Immature natural killer cell (primary cell): Measurements from ENCODE around the gene RPA1. TPM values are rescaled to one million over a fixed set of nuclear protein-coding genes. Genes with fewer than 3 reads are reported as not detected.

Experiments used
- DNase-seq, 3 donors: peaks; one replicate each; pipeline ENCODE4 v3.0.0; 2022; ENCODE audit warnings: mixed read lengths in 1 of 3
- H3K27ac Mint-ChIP-seq, 6 donors: one replicate each; pipeline ENCODE4 v1.8.0; 2020; ENCODE audit warnings: mixed read lengths in 6 of 6, mild to moderate bottlenecking in 5 of 6, inconsistent platforms in 4 of 6, moderate library complexity in 3 of 6
- H3K27me3 Mint-ChIP-seq, 3 donors: one replicate each; pipeline ENCODE4 v1.8.0; 2020 to 2021; ENCODE audit warnings: low read depth in 3 of 3, mild to moderate bottlenecking in 3 of 3, mixed read lengths in 3 of 3, moderate library complexity in 3 of 3, inconsistent platforms in 1 of 3
- H3K36me3 Mint-ChIP-seq, 3 donors: one replicate each; pipeline ENCODE4 v1.8.0; 2020; ENCODE audit warnings: mixed read lengths in 3 of 3, inconsistent platforms in 2 of 3, mild to moderate bottlenecking in 2 of 3
- H3K4me1 Mint-ChIP-seq, 2 donors: one replicate each; pipeline ENCODE4 v1.8.0; 2020; ENCODE audit warnings: inconsistent platforms in 2 of 2, mild to moderate bottlenecking in 2 of 2, mixed read lengths in 2 of 2, moderate library complexity in 1 of 2
- H3K4me3 Mint-ChIP-seq, 5 donors: one replicate each; pipeline ENCODE4 v1.8.0; 2020; ENCODE audit warnings: mild to moderate bottlenecking in 5 of 5, mixed read lengths in 5 of 5, inconsistent platforms in 3 of 5, moderate library complexity in 3 of 5
- H3K9me3 Mint-ChIP-seq, 6 donors: one replicate each; pipeline ENCODE4 v1.8.0; 2020; ENCODE audit warnings: mild to moderate bottlenecking in 6 of 6, mixed read lengths in 6 of 6, inconsistent platforms in 4 of 6, moderate library complexity in 3 of 6
- polyA plus RNA-seq, 3 donors: library from polyadenylated mRNA; unstranded; fragments of 300-500 nt; fragmentation: Illumina TruSeq; gene quantifications; one replicate each; pipeline ENCODE4 v1.2.3, GENCODE V29; 2021

Gene RPA1
- polyA plus RNA-seq, 3 donors from 2014 or later, result 82.6 to 102 (median 89.4) TPM

DNA sequence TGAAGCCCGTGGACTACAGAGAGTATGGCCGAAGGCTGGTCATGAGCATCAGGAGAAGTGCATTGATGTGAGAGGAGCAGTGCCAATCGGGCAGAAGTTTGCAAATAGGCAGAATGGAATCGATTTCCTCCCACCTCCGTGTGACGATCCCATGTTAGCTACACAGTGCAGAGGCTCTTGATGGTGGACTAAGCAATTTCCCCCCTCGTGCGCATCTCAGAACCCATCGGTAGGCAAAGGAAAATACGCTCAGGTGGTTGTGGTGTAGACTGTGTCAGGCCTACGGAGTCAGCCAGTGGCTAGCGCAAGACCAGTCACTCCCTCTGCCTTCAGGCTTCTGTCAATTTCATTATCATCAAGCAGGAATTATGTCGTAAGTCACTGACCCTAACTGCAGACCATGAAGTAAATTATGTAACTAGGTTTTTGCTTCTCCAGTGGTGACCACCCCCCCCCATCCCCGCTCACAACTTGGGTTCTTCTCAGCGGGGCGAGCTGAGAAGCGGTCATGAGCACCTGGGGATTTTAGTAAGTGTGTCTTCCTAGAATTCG is 67.4 kb downstream of the RPA1 start:
- DNase-seq, result no peak
- Mint-ChIP-seq H3K4me1 (peaks cover 6 to 8% of the 10 kb centered on the region in 2 donors), H3K27ac (peak overlapping the region in 1 of 6 donors; percentile 35), H3K27me3 (peaks cover 0 to 2% (median 0%) of the 10 kb centered on the region in 3 donors), H3K4me3 (no peak overlapping the region), H3K9me3 (no peaks in the 10 kb centered on the region), H3K36me3 (peaks cover 25 to 57% (median 56%) of the 10 kb centered on the region in 3 donors)

DNA sequence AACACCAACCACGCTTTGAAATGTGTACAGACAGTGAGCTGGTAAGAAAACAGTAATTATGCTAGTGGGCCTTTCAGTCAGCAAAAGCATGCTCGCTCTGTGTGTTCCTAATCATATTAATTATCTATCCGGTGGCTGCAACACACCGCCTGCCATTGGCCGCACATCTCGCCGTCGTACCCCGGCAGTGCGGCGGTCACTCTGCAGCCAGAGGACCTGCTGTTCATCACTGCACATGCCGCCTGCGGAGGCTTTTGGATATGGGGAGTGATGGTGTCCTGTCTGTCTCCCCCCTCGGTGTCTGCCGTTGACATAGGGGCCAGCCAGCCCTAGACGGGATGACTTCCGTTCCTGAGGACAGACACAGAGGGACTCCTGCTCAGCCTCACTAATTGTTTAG is 68.5 kb downstream of the RPA1 start:
- no peaks in the 10 kb centered on the region for H3K9me3 Mint-ChIP-seq
- no peak for DNase-seq
- H3K4me1 Mint-ChIP-seq, result peaks cover 0 to 3% of the 10 kb centered on the region in 2 donors
- H3K27ac Mint-ChIP-seq, result peak overlapping the region in 1 of 6 donors; percentile 23
- no peak overlapping the region for H3K4me3 Mint-ChIP-seq
- H3K36me3 Mint-ChIP-seq, result peaks cover 18 to 47% (median 44%) of the 10 kb centered on the region in 3 donors
- H3K27me3 Mint-ChIP-seq, result peaks cover 0 to 2% (median 0%) of the 10 kb centered on the region in 3 donors

DNA sequence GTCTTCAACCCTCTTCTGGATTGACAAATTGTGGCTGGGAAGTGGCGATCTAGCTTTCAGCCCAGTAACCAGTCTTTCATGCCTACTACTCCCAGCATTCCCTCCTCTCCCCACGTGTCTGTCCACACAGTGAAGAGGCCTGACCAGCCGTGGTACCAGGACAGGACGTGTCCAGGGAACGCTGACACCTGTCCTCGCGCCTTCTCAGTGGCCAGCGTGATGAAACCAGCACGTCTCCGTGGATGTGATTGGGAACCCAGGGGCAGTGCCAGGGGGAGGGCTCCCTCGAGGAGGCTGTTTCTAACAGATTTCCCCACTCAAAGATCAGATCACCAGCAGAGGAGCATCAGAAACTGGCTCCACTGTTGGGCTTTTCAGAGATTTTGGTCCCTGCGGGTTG is 69.1 kb downstream of the RPA1 start:
- Mint-ChIP-seq H3K4me1 (peaks cover 0 to 3% of the 10 kb centered on the region in 2 donors), H3K27ac (no peak overlapping the region), H3K4me3 (no peak overlapping the region), H3K27me3 (peaks cover 0 to 2% (median 0%) of the 10 kb centered on the region in 3 donors), H3K9me3 (no peaks in the 10 kb centered on the region), H3K36me3 (peaks cover 18 to 46% (median 42%) of the 10 kb centered on the region in 3 donors)
- DNase-seq, result no peak

DNA sequence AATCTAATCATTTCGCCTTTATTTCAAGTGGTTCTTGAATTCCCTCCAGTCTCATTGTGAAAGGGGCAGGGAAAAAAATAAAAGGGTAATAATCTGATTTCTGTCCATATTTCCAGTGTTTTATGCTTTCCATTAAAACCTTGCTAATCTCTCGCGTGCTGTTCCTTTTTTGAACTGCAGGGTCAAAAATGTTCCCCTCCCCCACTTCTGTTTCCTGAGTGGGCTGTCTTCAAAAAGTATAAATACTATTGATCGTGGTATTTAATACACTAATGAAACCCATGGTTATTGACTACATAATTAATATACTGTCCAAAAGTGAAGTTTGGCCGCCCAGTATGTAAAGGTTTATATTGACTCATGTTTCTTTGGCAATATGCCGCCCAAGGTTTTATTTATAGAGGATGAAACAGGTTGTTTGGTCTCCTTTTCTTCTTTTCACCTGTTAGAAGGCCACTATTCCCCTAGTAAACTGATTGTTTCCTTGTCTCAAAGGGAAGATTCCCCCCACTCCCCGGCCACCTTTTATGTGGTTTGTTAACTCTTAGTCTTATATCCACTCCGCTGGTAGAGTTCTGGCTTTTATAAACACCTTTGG is 69.7 kb downstream of the RPA1 start:
- peaks cover 0 to 3% of the 10 kb centered on the region in 2 donors for H3K4me1 Mint-ChIP-seq
- H3K4me3 Mint-ChIP-seq, result no peak overlapping the region
- peak overlapping the region in 1 of 6 donors; percentile 25 for H3K27ac Mint-ChIP-seq
- peaks cover 18 to 40% (median 36%) of the 10 kb centered on the region in 3 donors for H3K36me3 Mint-ChIP-seq
- no peaks in the 10 kb centered on the region for H3K9me3 Mint-ChIP-seq
- peaks cover 0 to 2% (median 0%) of the 10 kb centered on the region in 3 donors for H3K27me3 Mint-ChIP-seq
- DNase-seq, result no peak

DNA sequence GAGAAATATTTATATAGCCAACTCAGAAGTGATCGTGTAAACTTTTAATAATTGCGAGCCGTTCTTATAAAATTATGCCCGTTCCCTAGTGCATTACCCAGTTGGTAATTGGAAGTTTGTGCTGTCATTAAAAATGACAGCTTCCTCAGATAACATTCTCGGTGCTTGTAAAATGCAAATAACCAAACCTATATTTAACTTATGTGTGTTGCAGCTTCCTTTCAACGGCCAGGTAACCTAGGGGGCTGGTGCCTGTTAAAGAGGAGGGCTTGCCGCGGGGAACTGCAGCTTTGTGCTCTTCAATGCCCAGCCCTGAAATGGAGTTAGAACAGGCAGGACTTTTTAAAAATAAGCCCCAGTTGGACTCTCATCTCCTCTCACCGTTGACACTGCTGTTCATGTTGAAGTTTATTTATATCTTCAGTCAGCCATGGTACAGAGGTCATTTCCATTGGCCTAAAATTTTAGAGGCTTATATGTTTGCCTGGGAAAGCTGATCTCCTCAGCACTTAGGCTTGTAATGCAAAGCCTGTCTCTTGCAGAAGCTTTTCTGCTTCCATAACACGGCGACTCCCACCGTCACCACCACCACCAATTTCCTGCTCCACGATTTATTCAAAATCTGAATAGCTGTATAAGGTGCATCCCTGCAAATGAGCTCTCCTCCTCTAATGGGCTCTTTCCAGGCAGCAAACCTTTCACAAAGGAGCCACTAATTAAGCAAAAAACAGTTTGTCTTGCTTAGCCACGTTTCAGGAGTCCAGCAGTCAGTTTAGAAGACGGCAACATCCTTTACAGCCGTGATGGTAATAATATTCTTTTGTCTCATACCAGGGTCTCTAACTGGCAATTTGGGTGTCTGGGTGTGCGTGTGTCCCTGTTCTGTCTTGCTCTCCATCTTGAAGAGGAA is 74.7 kb downstream of the RPA1 start:
- Mint-ChIP-seq H3K27ac (no peak overlapping the region), H3K9me3 (no peaks in the 10 kb centered on the region), H3K4me3 (no peak overlapping the region), H3K36me3 (peaks cover 0 to 8% (median 4%) of the 10 kb centered on the region in 3 donors), H3K4me1 (peaks cover 4 to 7% of the 10 kb centered on the region in 2 donors), H3K27me3 (peaks cover 7 to 27% (median 18%) of the 10 kb centered on the region in 3 donors)
- no peak for DNase-seq

DNA sequence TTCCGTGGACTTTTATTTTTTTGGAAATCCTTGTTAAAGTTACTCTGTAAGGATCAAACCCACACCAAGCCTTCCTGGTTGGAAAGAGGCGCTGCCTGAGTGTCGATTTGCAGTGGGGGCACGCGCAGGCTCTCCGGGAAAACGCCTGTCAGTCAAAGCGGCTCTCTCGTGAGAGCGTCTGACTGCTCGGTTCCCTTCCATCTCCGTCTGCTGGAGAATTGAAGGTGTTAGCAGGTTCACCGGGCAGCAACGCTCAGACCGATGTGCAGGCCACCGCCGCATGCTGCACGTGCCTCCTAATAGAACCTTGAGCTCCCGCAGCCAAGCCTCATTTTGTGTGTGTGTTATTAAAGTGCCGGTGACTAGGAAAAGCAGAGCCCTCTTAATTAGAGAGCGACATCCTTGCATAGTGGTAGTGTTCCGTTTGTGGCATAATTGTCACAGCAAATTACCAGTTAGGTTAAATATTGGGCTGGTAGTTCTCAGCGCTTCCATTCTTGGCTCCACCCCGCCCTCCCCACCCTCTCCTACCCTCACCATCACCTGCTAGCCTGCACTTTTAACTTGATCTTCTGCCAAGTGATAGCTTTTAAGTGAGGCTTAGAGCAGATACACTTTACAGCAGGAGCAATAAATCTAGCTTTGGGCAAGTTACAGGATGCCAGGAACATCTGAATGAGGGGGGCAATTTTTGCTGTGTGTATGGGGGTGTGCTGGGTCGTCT is 75.5 kb downstream of the RPA1 start:
- H3K36me3 Mint-ChIP-seq, result peaks cover 0 to 4% (median 0%) of the 10 kb centered on the region in 3 donors
- no peak overlapping the region for H3K27ac Mint-ChIP-seq
- DNase-seq, result no peak
- H3K27me3 Mint-ChIP-seq, result peaks cover 7 to 32% (median 18%) of the 10 kb centered on the region in 3 donors
- H3K4me1 Mint-ChIP-seq, result peaks cover 4 to 7% of the 10 kb centered on the region in 2 donors
- no peak overlapping the region for H3K4me3 Mint-ChIP-seq
- H3K9me3 Mint-ChIP-seq, result no peaks in the 10 kb centered on the region

DNA sequence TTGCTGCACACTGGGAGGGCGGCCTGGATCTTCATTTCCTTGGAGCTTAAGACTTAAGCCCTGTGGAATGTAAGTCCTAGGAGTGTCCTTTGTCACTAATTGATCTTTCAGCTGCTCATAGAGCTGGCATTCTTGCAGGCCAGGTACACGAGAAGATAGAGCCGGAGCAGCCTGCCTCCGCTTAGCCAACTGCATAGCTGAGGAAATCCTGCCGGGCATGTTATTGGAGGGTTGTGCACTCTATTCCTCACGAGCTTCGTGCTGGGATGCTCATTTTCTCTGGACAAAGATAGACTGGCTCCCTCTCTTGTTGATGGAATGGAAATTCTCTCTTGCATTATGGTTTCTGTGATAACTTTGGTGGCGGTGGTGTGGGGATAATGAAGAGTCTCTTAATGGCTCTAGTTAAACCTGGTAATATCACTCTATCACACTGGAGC is 76.9 kb downstream of the RPA1 start:
- Mint-ChIP-seq H3K27ac (no peak overlapping the region), H3K27me3 (peaks cover 7 to 36% (median 18%) of the 10 kb centered on the region in 3 donors), H3K4me3 (no peak overlapping the region), H3K4me1 (peaks cover 4 to 7% of the 10 kb centered on the region in 2 donors), H3K36me3 (peaks cover 0 to 4% (median 3%) of the 10 kb centered on the region in 3 donors), H3K9me3 (no peaks in the 10 kb centered on the region)
- DNase-seq, result no peak

DNA sequence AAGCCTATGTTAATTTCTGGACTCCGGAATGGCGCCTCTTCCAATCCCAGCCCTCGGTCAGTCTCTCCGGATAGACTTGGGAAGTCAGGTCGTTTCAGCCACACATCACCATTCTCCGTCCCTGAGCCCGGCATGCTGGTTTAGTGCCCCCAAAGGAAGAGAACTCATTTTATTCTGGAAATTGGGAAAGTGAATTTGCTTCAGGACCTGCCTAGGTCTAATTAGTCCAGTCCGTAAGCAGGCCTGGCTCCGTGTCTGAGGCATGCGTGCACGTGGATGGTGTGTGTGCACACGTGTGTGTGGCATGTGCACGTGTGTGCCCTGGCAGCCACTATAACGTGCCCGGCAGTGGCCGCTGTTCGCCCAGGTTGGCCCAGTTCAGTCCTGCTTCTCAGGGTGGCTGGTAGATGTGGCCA is 77.4 kb downstream of the RPA1 start:
- H3K9me3 Mint-ChIP-seq, result no peaks in the 10 kb centered on the region
- peaks cover 7 to 39% (median 18%) of the 10 kb centered on the region in 3 donors for H3K27me3 Mint-ChIP-seq

DNA sequence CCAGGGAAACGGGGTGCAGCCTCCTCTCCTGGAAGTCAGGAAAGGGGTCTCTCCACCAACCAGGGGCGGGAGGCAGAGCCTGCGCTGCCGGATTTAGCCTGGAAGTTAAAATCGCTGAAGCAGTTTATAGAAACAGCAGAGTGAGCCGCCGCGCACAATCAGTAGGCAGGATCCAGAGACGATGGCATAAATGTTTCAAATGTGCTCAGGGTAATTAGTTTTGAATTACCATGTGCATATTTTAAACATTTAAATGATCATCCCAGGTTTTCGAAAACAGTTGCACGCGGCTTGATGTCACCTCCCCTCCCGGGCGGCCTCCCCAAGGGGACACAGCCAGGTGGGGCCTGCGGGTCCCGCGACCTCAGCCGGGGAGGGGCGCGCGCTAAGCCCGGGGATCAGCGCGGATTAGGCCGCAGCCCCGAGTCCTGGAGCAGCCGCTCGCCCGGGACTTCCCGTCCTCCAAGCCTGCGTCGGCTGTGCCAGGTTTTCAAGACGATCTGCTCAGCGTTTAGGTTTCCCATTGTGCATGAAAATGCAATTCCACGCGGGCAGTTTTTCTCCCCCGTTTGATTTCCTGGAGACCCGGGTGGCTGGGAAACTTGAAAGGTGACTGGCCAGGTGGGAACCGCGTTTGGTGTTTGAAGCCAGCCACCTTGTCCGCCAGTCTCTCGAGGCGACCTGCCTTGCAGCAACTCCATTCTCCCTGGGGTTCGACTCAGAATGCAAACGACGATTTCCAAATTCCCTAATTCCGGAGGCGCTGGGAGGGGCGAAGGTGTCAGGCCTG is 78.3 kb downstream of the RPA1 start:
- H3K36me3 Mint-ChIP-seq, result peaks cover 0 to 4% (median 3%) of the 10 kb centered on the region in 3 donors
- peaks cover 4 to 7% of the 10 kb centered on the region in 2 donors for H3K4me1 Mint-ChIP-seq
- peak overlapping the region in 2 of 5 donors; percentile 17 to 21 for H3K4me3 Mint-ChIP-seq
- H3K27me3 Mint-ChIP-seq, result peaks cover 7 to 41% (median 18%) of the 10 kb centered on the region in 3 donors
- H3K27ac Mint-ChIP-seq, result no peak overlapping the region
- DNase-seq, result peak in 1 of 3 donors; percentile 4
- H3K9me3 Mint-ChIP-seq, result no peaks in the 10 kb centered on the region

More for the DNA sequence above, 77.4 kb downstream of the RPA1 start:
- H3K4me3 Mint-ChIP-seq, result no peak overlapping the region
- peaks cover 0 to 4% (median 3%) of the 10 kb centered on the region in 3 donors for H3K36me3 Mint-ChIP-seq
- H3K4me1 Mint-ChIP-seq, result peaks cover 4 to 7% of the 10 kb centered on the region in 2 donors
- no peak overlapping the region for H3K27ac Mint-ChIP-seq
- no peak for DNase-seq

DNA sequence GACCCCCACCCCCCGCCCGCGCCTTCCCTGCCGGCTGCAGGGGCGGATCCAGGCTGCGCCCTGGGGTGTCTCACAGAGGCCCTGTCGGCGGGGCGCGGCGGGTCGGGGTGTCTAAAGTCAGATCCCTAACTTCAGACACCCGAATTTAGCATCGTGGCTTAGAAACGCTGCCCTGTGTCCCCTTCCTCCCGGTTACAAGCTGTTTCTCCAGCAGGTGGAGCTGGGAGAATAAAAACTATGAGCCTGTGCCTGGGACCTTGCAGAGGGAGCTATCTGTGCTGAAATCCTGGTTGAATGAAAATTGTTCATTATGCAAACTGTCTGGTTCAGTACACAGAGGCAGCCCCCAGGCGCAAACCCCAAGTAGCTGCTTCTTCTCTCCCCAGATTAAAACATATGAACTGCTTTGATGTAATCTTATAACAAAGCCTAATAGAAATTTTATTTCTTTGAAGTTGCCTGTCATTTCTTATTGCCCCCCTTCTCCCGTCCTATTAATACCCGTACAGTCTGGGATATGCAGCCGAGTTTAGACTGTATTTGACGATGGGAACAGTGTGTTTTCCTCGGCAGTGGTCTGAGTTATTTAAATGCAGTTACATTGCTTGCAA is 79.0 kb downstream of the RPA1 start:
- H3K4me3 Mint-ChIP-seq, result peak overlapping the region in 1 of 5 donors; percentile 42
- DNase-seq, result peak in 1 of 3 donors; percentile 7
- no peaks in the 10 kb centered on the region for H3K9me3 Mint-ChIP-seq
- peaks cover 8 to 44% (median 18%) of the 10 kb centered on the region in 3 donors for H3K27me3 Mint-ChIP-seq
- peaks cover 0 to 4% (median 3%) of the 10 kb centered on the region in 3 donors for H3K36me3 Mint-ChIP-seq
- H3K4me1 Mint-ChIP-seq, result peaks cover 4 to 7% of the 10 kb centered on the region in 2 donors
- H3K27ac Mint-ChIP-seq, result no peak overlapping the region

DNA sequence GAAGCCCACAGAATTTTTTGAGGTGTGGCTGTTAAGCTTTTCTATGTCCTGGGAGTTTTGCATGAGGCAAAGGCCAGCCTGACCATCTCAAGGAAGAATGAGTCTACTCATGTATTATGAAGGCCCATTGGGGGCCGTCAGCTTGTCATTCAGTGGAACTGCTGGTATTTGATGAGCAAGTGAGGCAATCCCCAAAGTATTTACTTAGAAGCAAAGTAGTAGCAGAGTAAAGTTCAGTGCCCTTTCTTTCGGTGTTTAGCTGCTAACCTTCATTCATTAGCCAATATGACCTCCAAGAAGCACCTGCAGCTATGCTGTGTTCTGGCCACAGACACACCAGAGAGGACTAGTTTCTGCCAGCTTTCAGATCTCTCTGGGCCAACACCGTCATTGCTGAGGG is 80.2 kb downstream of the RPA1 start:
- Mint-ChIP-seq H3K27ac (no peak overlapping the region), H3K4me3 (no peak overlapping the region), H3K9me3 (no peaks in the 10 kb centered on the region), H3K4me1 (peaks cover 4 to 7% of the 10 kb centered on the region in 2 donors), H3K36me3 (peaks cover 0 to 4% (median 3%) of the 10 kb centered on the region in 3 donors), H3K27me3 (peaks cover 10 to 44% (median 18%) of the 10 kb centered on the region in 3 donors)
- DNase-seq, result no peak

DNA sequence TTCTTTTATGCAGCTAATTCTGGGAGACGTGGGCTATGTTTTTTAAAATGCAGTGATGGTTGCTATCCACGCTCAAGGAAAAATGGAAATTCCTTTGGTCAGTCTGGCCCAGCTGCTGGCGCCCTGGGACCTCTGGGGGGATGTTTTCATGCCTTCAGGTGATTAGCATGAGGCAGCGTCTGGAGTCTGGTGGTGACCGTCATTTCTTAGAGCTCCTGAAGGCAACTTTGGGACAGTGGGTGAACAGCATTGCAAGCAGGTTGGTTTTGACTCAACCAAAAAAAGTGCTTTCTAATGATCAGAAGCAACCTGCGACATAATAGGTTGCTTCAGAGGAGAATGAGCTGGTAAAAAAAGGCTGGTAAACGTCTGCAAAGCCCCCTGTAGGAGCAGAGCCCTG is 82.3 kb downstream of the RPA1 start:
- peaks cover 10 to 37% (median 10%) of the 10 kb centered on the region in 3 donors for H3K27me3 Mint-ChIP-seq
- no peaks in the 10 kb centered on the region for H3K9me3 Mint-ChIP-seq
- H3K4me1 Mint-ChIP-seq, result peaks cover 4 to 7% of the 10 kb centered on the region in 2 donors
- peaks cover 0 to 3% (median 0%) of the 10 kb centered on the region in 3 donors for H3K36me3 Mint-ChIP-seq
- no peak overlapping the region for H3K27ac Mint-ChIP-seq
- DNase-seq, result no peak
- no peak overlapping the region for H3K4me3 Mint-ChIP-seq
